Measurements from ENCODE around the gene NCAPH2. TPM values are rescaled to one million over a fixed set of nuclear protein-coding genes. Genes with fewer than 3 reads are reported as not detected.
A peak's percentile ranks its signal among the peaks of the same experiment; 100 is the strongest.

The NCAPH2 gene
- total RNA-seq, 2 experiments from 2014 or later, result 136 to 181 TPM

GRCh38 chr22:50548040-50548920 lies 40.3 kb downstream of the NCAPH2 start:
- peak; percentile 78 for DNase-seq
- CTCF ChIA-PET, result interaction anchor here (0.7 to 8.5 kb wide), 17 partner anchors 9 to 298 kb away, joined by 3 to 75 read pairs (median 5); partner anchors contain the start of genes CPT1B, HDAC10, NCAPH2 and SCO2
- H3K36me3 Mint-ChIP-seq, result no peaks in the 10 kb centered on the region
- peak overlapping the region; percentile 90 for H3K27ac Mint-ChIP-seq
- peaks cover 46% of the 10 kb centered on the region for H3K4me1 Mint-ChIP-seq
- ATAC-seq, result peak; percentile 48
- no peaks in the 10 kb centered on the region for H3K27me3 Mint-ChIP-seq
- H3K4me3 Mint-ChIP-seq, result peak overlapping the region; percentile 68
- no peaks in the 10 kb centered on the region for H3K9me3 Mint-ChIP-seq (ENCODE audit: low read depth)

DNA sequence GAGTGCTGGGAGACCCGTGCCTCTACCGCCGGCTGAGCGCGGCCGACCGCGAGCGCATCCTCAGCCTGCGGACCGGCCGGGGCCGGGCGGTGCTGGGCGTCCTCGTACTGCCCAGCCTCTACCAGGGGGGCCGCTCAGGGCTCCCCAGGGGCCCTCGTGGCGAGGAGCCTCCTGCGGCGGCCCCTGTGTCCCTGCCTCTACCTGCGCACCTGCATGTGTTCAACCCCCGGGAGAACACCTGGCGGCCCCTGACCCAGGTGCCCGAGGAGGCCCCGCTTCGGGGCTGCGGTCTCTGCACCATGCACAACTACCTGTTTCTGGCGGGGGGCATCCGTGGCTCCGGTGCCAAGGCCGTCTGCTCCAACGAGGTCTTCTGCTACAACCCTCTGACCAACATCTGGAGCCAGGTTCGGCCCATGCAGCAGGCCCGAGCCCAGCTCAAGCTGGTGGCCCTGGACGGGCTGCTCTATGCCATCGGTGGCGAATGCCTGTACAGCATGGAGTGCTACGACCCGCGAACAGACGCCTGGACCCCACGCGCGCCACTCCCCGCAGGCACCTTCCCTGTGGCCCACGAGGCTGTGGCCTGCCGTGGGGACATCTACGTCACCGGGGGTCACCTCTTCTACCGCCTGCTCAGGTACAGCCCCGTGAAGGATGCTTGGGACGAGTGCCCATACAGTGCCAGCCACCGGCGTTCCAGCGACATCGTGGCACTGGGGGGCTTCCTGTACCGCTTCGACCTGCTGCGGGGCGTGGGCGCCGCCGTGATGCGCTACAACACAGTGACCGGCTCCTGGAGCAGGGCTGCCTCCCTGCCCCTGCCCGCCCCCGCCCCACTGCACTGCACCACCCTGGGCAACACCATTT lies 41.1 kb downstream of the NCAPH2 start:
- no peaks in the 10 kb centered on the region for H3K36me3 Mint-ChIP-seq
- no peaks in the 10 kb centered on the region for H3K9me3 Mint-ChIP-seq (ENCODE audit: low read depth)
- H3K27ac Mint-ChIP-seq, result peak overlapping the region; percentile 88
- H3K4me1 Mint-ChIP-seq, result peaks cover 43% of the 10 kb centered on the region
- CTCF ChIA-PET, result interaction anchor here (0.7 to 8.5 kb wide), 12 partner anchors 9 to 299 kb away, joined by 3 to 75 read pairs (median 4); partner anchors contain the start of genes CPT1B, HDAC10, SCO2 and SYCE3
- no peaks in the 10 kb centered on the region for H3K27me3 Mint-ChIP-seq
- DNase-seq, result no peak
- H3K4me3 Mint-ChIP-seq, result peak overlapping the region; percentile 78
- peak; percentile 14 for ATAC-seq

- CTCF ChIA-PET, result interaction anchor here (0.8 to 8.5 kb wide), 4 partner anchors 13 to 70 kb away, joined by 3 to 75 read pairs (median 29); partner anchors contain the start of genes SCO2 and SYCE3
- Mint-ChIP-seq H3K27ac (peak overlapping the region; percentile 45), H3K4me3 (peak overlapping the region; percentile 16), H3K27me3 (peaks cover 2% of the 10 kb centered on the region), H3K36me3 (no peaks in the 10 kb centered on the region), H3K4me1 (peaks cover 31% of the 10 kb centered on the region), H3K9me3 (ENCODE audit: low read depth) (no peaks in the 10 kb centered on the region)
- no peak for ATAC-seq
- DNase-seq, result no peak
These were observed 42.4 kb downstream of the NCAPH2 start for GRCh38 chr22:50550395-50550794.

DNA sequence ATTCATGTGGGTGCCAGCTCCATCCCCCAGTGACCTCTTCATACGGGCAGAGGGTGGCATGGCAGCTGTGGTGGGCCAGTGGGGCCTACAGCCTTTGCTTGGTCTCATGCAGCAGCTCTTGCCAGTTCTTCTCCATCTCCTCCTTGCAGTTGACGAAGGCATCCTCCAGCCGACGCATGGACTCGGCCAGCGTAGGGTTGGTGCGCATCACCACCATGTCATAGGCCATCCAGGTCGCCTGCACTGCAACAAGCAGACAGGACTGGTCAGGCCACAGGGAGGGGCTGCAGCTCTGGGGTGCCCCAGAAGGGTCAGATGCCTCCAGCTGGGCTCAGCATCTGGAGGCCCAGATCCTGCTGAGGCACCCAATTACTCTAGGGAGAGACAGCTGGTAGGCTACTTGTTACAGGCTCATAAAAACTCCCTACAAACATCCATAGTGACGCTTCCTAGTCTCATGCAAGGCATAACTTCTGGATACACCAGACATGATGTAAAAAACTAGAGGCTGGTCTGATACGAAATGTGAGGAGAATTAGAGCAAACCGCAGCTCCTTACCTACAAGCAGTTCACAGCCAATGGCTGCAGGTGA lies 43.2 kb downstream of the NCAPH2 start:
- H3K9me3 Mint-ChIP-seq (ENCODE audit: low read depth), result no peaks in the 10 kb centered on the region
- H3K27me3 Mint-ChIP-seq, result peaks cover 4% of the 10 kb centered on the region
- H3K4me1 Mint-ChIP-seq, result peaks cover 23% of the 10 kb centered on the region
- CTCF ChIA-PET, result interaction anchor here (0.8 to 8.5 kb wide), 3 partner anchors 13 to 69 kb away, joined by 3 to 75 read pairs (median 55); partner anchors contain the start of genes SCO2 and SYCE3
- no peak for ATAC-seq
- H3K36me3 Mint-ChIP-seq, result no peaks in the 10 kb centered on the region
- H3K4me3 Mint-ChIP-seq, result no peak overlapping the region
- no peak overlapping the region for H3K27ac Mint-ChIP-seq
- DNase-seq, result no peak

DNA sequence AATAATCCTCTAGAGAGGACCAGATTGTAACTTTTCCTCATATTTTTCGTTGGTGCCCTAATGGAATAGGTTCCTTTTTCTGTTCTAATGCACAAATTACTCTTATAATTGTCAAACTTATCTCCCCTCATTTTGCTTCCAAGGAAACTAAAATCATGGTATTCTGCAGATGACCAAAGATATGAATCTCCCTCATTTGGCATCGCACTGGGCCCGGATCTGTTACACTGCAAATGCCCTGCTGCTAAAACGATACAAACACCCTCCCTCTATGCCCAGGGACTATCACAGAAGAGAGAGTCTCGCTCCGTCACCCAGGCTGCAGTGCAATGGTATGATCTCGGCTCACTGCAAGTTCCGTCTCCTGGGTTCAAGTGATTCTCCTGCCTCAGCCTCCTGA lies 45.3 kb downstream of the NCAPH2 start:
- ATAC-seq, result no peak
- H3K4me3 Mint-ChIP-seq, result no peak overlapping the region
- H3K27me3 Mint-ChIP-seq, result peaks cover 4% of the 10 kb centered on the region
- no peaks in the 10 kb centered on the region for H3K9me3 Mint-ChIP-seq (ENCODE audit: low read depth)
- peaks cover 17% of the 10 kb centered on the region for H3K4me1 Mint-ChIP-seq
- CTCF ChIA-PET, result interaction anchor here (8.5 kb wide), 1 partner anchor 10 kb away, joined by 75 read pairs; the partner anchor contains the start of gene SYCE3
- H3K36me3 Mint-ChIP-seq, result no peaks in the 10 kb centered on the region
- no peak for DNase-seq
- no peak overlapping the region for H3K27ac Mint-ChIP-seq

DNA sequence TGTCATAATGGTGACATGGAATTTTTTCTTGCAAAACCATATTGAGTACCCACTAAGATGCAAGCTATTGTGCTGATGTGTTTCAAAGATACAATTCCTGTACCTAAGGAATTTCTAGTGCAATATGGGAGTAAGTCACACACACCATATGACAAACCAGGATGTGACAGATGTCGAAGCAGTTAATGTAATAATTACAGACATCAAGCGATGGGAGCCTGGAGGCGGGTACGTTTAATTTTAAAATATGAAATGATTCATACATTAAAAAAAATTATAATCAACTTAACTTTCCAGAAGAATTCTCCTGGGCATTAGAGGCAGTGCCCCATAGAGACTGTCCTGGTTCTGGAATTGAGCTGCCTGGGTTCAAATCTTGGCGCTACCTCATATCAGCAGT lies 48.7 kb downstream of the NCAPH2 start:
- CTCF ChIA-PET, result interaction anchor here (0.8 to 3.0 kb wide), 3 partner anchors 9 to 31 kb away, joined by 4 to 10 read pairs (median 7); partner anchors contain the start of gene SCO2

GRCh38 chr22:50560034-50560433 lies 52.0 kb downstream of the NCAPH2 start:
- Mint-ChIP-seq H3K9me3 (ENCODE audit: low read depth) (no peaks in the 10 kb centered on the region), H3K4me1 (peaks cover 20% of the 10 kb centered on the region), H3K36me3 (no peaks in the 10 kb centered on the region), H3K27ac (no peak overlapping the region), H3K27me3 (peaks cover 13% of the 10 kb centered on the region), H3K4me3 (no peak overlapping the region)
- DNase-seq, result no peak
- CTCF ChIA-PET, result interaction anchor here (0.7 to 2.6 kb wide), 6 partner anchors 12 to 34 kb away, joined by 3 to 12 read pairs (median 3); partner anchors contain the start of genes KLHDC7B and SCO2
- ATAC-seq, result no peak

More for the DNA sequence above, 48.7 kb downstream of the NCAPH2 start:
- no peak overlapping the region for H3K27ac Mint-ChIP-seq
- DNase-seq, result no peak
- no peak overlapping the region for H3K4me3 Mint-ChIP-seq
- H3K36me3 Mint-ChIP-seq, result no peaks in the 10 kb centered on the region
- ATAC-seq, result no peak
- peaks cover 8% of the 10 kb centered on the region for H3K4me1 Mint-ChIP-seq
- H3K27me3 Mint-ChIP-seq, result peaks cover 6% of the 10 kb centered on the region
- no peaks in the 10 kb centered on the region for H3K9me3 Mint-ChIP-seq (ENCODE audit: low read depth)

- Mint-ChIP-seq H3K27me3 (peaks cover 10% of the 10 kb centered on the region), H3K4me1 (peaks cover 20% of the 10 kb centered on the region), H3K9me3 (ENCODE audit: low read depth) (no peaks in the 10 kb centered on the region), H3K36me3 (no peaks in the 10 kb centered on the region), H3K27ac (peak overlapping the region; percentile 51), H3K4me3 (peak overlapping the region; percentile 37)
- no peak for DNase-seq
- CTCF ChIA-PET, result interaction anchor here (1.2 to 2.6 kb wide), 2 partner anchors 13 to 21 kb away, joined by 3 to 12 read pairs; no protein-coding TSS in a partner anchor
- ATAC-seq, result no peak
These were observed 53.7 kb downstream of the NCAPH2 start for GRCh38 chr22:50561401-50562358.

- peak within 1 kb of the TSS; percentile 79 for H3K27ac Mint-ChIP-seq
- H3K9me3 Mint-ChIP-seq (ENCODE audit: low read depth), result no peaks in the 10 kb centered on the region
- DNase-seq (peak; percentile 97), ATAC-seq (peak; percentile 98)
- H3K27me3 Mint-ChIP-seq, result peaks cover 10% of the 10 kb centered on the region
- peaks cover 20% of the 10 kb centered on the region for H3K4me1 Mint-ChIP-seq
- peak within 1 kb of the TSS; percentile 84 for H3K4me3 Mint-ChIP-seq
- peaks cover 3% of the 10 kb centered on the region for H3K36me3 Mint-ChIP-seq
- CTCF ChIA-PET, result interaction anchor here (0.6 to 6.2 kb wide), 28 partner anchors 10 to 427 kb away, joined by 3 to 75 read pairs (median 5); partner anchors contain the start of genes CHKB, CPT1B, HDAC10 and KLHDC7B
These were observed 54.7 kb downstream of the NCAPH2 start, which contains the start of gene SYCE3 for GRCh38 chr22:50562523-50563412. SYCE3 (minus strand) TSS chr22:50562919; CDS start chr22:50556405, 6,514 bp downstream.

GRCh38 chr22:50563413-50564160 lies 55.6 kb downstream of the NCAPH2 start:
- H3K36me3 Mint-ChIP-seq, result peaks cover 6% of the 10 kb centered on the region
- ATAC-seq, result no peak
- CTCF ChIA-PET, result interaction anchor here (0.6 to 6.2 kb wide), 30 partner anchors 9 to 428 kb away, joined by 3 to 75 read pairs (median 5); partner anchors contain the start of genes CHKB, CPT1B, HDAC10 and KLHDC7B
- H3K4me3 Mint-ChIP-seq, result peak overlapping the region; percentile 84
- no peak overlapping the region for H3K27ac Mint-ChIP-seq
- no peaks in the 10 kb centered on the region for H3K9me3 Mint-ChIP-seq (ENCODE audit: low read depth)
- peaks cover 10% of the 10 kb centered on the region for H3K27me3 Mint-ChIP-seq
- no peak for DNase-seq
- peaks cover 20% of the 10 kb centered on the region for H3K4me1 Mint-ChIP-seq

Measured in activated CD8-positive, alpha-beta memory T cell treated with anti-CD3 and anti-CD28 coated beads, Interleukin-2, amount 10 ng/mL, durations not matched to agents 7 days and 5 days (primary cell).